HG03280 (cell line): ENCODE results near the gene RAPSN.
A peak's percentile ranks its signal among the peaks of the same experiment; 100 is the strongest.

Source experiments
- ATAC-seq: cut with Tn5 transposase; IDR thresholded peaks from one replicate; pipeline ENCODE4 v1.9.1; 2021; ENCODE audit warnings: mild to moderate bottlenecking, moderate library complexity; ENCODE audit not compliant: unreplicated experiment

The RAPSN gene

GRCh38 chr11:47409440-47410369 is 39.2 kb downstream of the RAPSN start:
- no peak for ATAC-seq

- ATAC-seq: no peak
These were observed 40.1 kb downstream of the RAPSN start for GRCh38 chr11:47408598-47409439.

- ATAC-seq: peak; percentile 86
These were observed 41.0 kb downstream of the RAPSN start, which contains the start of gene SLC39A13 for GRCh38 chr11:47407746-47408590. Gene SLC39A13, plus strand, starts transcription at chr11:47408590. Its CDS starts 1,505 bp downstream, at chr11:47410095.

- ATAC-seq: no peak
These were observed 41.8 kb downstream of the RAPSN start for GRCh38 chr11:47406896-47407745.

- ATAC-seq: no peak
These were observed 45.4 kb downstream of the RAPSN start for GRCh38 chr11:47403571-47403970.

GRCh38 chr11:47403135-47403534 is 45.8 kb downstream of the RAPSN start:
- no peak for ATAC-seq

GRCh38 chr11:47400768-47401279 is 48.1 kb downstream of the RAPSN start:
- peak; percentile 62 for ATAC-seq

- peak; percentile 45 for ATAC-seq
These were observed 48.8 kb downstream of the RAPSN start for GRCh38 chr11:47399860-47400767.

GRCh38 chr11:47398551-47398950 is 50.4 kb downstream of the RAPSN start:
- ATAC-seq: no peak

- ATAC-seq: no peak
These were observed 50.9 kb downstream of the RAPSN start for GRCh38 chr11:47398011-47398410.

GRCh38 chr11:47396049-47396320 is 53.0 kb downstream of the RAPSN start:
- no peak for ATAC-seq

GRCh38 chr11:47395223-47396048 is 53.5 kb downstream of the RAPSN start:
- no peak for ATAC-seq

GRCh38 chr11:47394322-47395222 is 54.4 kb downstream of the RAPSN start:
- ATAC-seq: no peak

- no peak for ATAC-seq
These were observed 55.0 kb downstream of the RAPSN start for GRCh38 chr11:47394050-47394321.

- no peak for ATAC-seq
These were observed 55.5 kb downstream of the RAPSN start for GRCh38 chr11:47393163-47394049.

- no peak for ATAC-seq
These were observed 56.3 kb downstream of the RAPSN start for GRCh38 chr11:47392546-47393162.
